Neural crest cell (in vitro differentiated cells): ENCODE results near the gene UBE4A. TPM values are rescaled to one million over a fixed set of nuclear protein-coding genes. Genes with fewer than 3 reads are reported as not detected.

Source experiments
- DNase-seq: peaks from one replicate; pipeline ENCODE4 v3.0.0; 2021; ENCODE audit warnings: low read depth, mixed read lengths, low spot score
- H3K27ac Mint-ChIP-seq: one replicate; pipeline ENCODE4 v1.8.0; 2021; ENCODE audit warnings: mild to moderate bottlenecking, mixed read lengths; ENCODE audit not compliant: unreplicated experiment
- H3K27me3 Mint-ChIP-seq: 2 replicates; pipeline ENCODE4 v1.8.0; 2021; ENCODE audit warnings: low read depth, mild to moderate bottlenecking, mixed read lengths
- H3K36me3 Mint-ChIP-seq: 2 replicates; pipeline ENCODE4 v1.8.0; 2021; ENCODE audit warnings: low read depth, mild to moderate bottlenecking, mixed read lengths
- H3K4me1 Mint-ChIP-seq: 2 replicates; pipeline ENCODE4 v1.8.0; 2021; ENCODE audit warnings: mixed read lengths
- H3K4me3 Mint-ChIP-seq: one replicate; pipeline ENCODE4 v1.8.0; 2021; ENCODE audit warnings: mild to moderate bottlenecking, mixed read lengths
- H3K9me3 Mint-ChIP-seq: 2 replicates; pipeline ENCODE4 v1.8.0; 2021; ENCODE audit warnings: mixed read lengths
- CTCF ChIP-seq: fragments of 200-600 bp; sonication (generic); conservative IDR thresholded peaks from 2 replicates; pipeline ENCODE4 v1.5.0; 2021; ENCODE audit warnings: antibody characterized with exemption, mild to moderate bottlenecking
- total RNA-seq: library from RNA; stranded (reverse); gene quantifications from 2 replicates; pipeline ENCODE4 v1.2.1, GENCODE V29; 2021

The UBE4A gene
- total RNA-seq, 1 donor from 2014 or later, result 35.9 TPM

- Mint-ChIP-seq H3K4me3 (no peak overlapping the region), H3K4me1 (peaks cover 20% of the 10 kb centered on the region), H3K9me3 (peaks cover 2% of the 10 kb centered on the region), H3K27me3 (peaks cover 52% of the 10 kb centered on the region), H3K36me3 (no peaks in the 10 kb centered on the region), H3K27ac (no peak overlapping the region)
- DNase-seq, result no peak
- TF ChIP-seq CTCF, result no peak
Observed at GRCh38 chr11:118313242-118313641, 46.2 kb upstream of the UBE4A start.

- H3K9me3 Mint-ChIP-seq, result peaks cover 6% of the 10 kb centered on the region
- no peak for TF ChIP-seq CTCF
- no peak overlapping the region for H3K4me3 Mint-ChIP-seq
- peaks cover 20% of the 10 kb centered on the region for H3K4me1 Mint-ChIP-seq
- no peak for DNase-seq
- no peaks in the 10 kb centered on the region for H3K36me3 Mint-ChIP-seq
- H3K27me3 Mint-ChIP-seq, result peaks cover 50% of the 10 kb centered on the region
- no peak overlapping the region for H3K27ac Mint-ChIP-seq
Observed at GRCh38 chr11:118314988-118315411, 44.4 kb upstream of the UBE4A start.

GRCh38 chr11:118318124-118318523 lies 41.3 kb upstream of the UBE4A start:
- no peaks in the 10 kb centered on the region for H3K36me3 Mint-ChIP-seq
- H3K27me3 Mint-ChIP-seq, result peaks cover 24% of the 10 kb centered on the region
- H3K9me3 Mint-ChIP-seq, result peaks cover 5% of the 10 kb centered on the region
- no peak overlapping the region for H3K4me3 Mint-ChIP-seq
- H3K27ac Mint-ChIP-seq, result no peak overlapping the region
- DNase-seq, result no peak
- H3K4me1 Mint-ChIP-seq, result peaks cover 20% of the 10 kb centered on the region
- no peak for TF ChIP-seq CTCF

- Mint-ChIP-seq H3K9me3 (peaks cover 7% of the 10 kb centered on the region), H3K27ac (no peak overlapping the region), H3K4me3 (no peak overlapping the region), H3K36me3 (no peaks in the 10 kb centered on the region), H3K4me1 (peaks cover 20% of the 10 kb centered on the region), H3K27me3 (peaks cover 21% of the 10 kb centered on the region)
- DNase-seq, result no peak
- TF ChIP-seq CTCF, result no peak
Observed at GRCh38 chr11:118318581-118319336, 40.6 kb upstream of the UBE4A start.

GRCh38 chr11:118319337-118319707 lies 40.1 kb upstream of the UBE4A start:
- Mint-ChIP-seq H3K4me1 (peaks cover 20% of the 10 kb centered on the region), H3K27ac (peak overlapping the region; percentile 29), H3K27me3 (peaks cover 19% of the 10 kb centered on the region), H3K4me3 (no peak overlapping the region), H3K36me3 (no peaks in the 10 kb centered on the region), H3K9me3 (peaks cover 7% of the 10 kb centered on the region)
- no peak for DNase-seq
- no peak for TF ChIP-seq CTCF
